ENCODE data around the gene SLC16A1. TPM values are rescaled to one million over a fixed set of nuclear protein-coding genes. Genes with fewer than 3 reads are reported as not detected.

SLC16A1 gene
- total RNA-seq, 1 donor from 2014 or later: 71.7 TPM

- peak; percentile 34 for DNase-seq
Observed at GRCh38 chr1:112881742-112882127, 74.3 kb downstream of the SLC16A1 start.

- DNase-seq: no peak
Observed at GRCh38 chr1:112879834-112880233, 76.2 kb downstream of the SLC16A1 start.

DNA sequence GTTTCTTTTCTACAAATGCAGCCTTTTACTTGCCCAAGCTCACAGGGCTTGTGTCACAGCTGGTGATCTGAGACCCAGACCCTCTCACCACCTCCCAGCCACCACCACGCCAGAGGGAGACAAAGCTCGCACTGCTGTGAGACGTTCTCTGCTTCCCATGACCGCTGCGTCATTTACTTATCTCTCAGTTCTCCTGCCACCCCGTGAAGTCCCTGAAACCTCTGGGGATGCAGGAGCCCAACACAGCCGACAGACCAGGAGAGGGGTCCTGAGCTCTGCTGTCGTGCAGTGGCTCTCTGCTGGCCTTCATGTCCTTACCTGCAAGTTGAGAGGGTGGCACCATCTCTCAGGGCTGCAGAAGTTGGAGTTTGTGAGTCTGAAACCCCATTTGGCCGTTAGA, 77.7 kb downstream of the SLC16A1 start:
- DNase-seq: no peak

- no peak for DNase-seq
Observed at GRCh38 chr1:112877750-112878149, 78.2 kb downstream of the SLC16A1 start.

- DNase-seq: no peak
Observed at GRCh38 chr1:112876315-112876714, 79.7 kb downstream of the SLC16A1 start.

- DNase-seq: no peak
Observed at GRCh38 chr1:112872551-112872962, 83.4 kb downstream of the SLC16A1 start.

GRCh38 chr1:112870887-112871646, 84.9 kb downstream of the SLC16A1 start:
- no peak for DNase-seq

GRCh38 chr1:112869895-112870294, 86.1 kb downstream of the SLC16A1 start:
- no peak for DNase-seq

- DNase-seq: no peak
Observed at GRCh38 chr1:112868191-112868590, 87.8 kb downstream of the SLC16A1 start.

DNA sequence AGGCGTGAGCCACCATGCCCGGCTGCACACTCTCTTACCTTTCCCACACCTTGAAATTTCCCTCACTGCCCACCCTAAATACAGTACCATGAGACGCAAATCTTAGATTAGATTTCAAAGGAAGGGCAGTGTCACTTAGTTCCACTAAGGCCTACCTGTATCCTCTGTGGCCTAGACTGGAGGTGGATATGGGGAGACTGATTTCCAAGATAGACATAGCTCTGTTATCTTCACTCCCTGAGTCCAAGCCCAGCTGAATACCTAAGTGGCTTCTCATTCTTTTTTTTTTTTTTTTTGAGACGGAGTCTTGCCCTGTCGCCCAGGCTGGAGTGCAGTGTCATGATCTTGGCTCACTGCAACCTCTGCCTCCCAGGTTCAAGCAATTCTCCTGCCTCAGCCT, 89.0 kb downstream of the SLC16A1 start:
- no peak for DNase-seq

- DNase-seq: no peak
Observed at GRCh38 chr1:112866151-112866550, 89.8 kb downstream of the SLC16A1 start.

DNA sequence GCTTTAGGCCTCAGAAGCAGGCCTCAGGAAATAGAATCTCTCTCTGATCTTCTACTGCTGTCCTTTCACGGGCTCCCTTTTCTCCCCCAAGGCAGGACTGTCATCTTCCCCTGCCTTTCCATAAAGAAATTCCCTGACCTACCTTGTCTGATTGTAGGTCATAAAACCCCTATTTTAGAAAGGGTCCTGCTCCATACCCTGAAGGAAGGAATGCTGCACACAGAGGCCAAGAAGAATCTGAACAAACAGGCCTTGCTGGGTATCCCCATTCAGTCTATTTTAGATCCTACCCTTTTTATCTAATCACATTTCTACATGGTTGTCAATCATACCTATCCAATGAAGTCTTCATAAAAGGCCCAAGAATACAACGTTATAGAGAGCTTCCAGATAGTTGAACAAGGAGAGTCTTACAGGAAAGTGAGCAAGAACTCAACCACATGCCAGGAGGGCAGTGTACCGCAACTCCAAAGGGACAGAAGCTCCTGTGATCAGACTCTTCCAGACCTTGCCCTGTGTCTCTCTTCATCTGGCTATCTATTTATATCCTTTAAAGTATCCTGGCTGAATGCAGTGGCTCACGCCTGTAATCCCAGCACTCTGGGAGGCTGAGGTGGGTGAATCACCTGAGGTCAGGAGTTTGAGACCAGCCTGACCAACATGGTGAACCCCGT, 93.1 kb downstream of the SLC16A1 start:
- no peak for DNase-seq

Small RNA genes within 50 kb of the gene (small RNA-seq; reads per million reads assigned to genes)
- not detected for gene AL390729.2 (ENCODE audit: low replicate concordance)

Other genes starting within 250 kb of the SLC16A1 start
- gene RHOC, start 249.1 kb downstream of the SLC16A1 start, total RNA-seq: 159 TPM
- 2.5 TPM for gene PPM1J, start 240.9 kb downstream of the SLC16A1 start, total RNA-seq
- 24.9 TPM for gene LRIG2, start 117.0 kb upstream of the SLC16A1 start, total RNA-seq